NCI-H1417 treated with DMSO at 0.1 percent for 48 hours (cell line): ENCODE measurements around the gene PGS1.

Source experiments
- DNase-seq: peaks from one replicate; lab custom pipeline; 2025; lab: John Stamatoyannopoulos, UW

PGS1 gene

GRCh38 chr17:78409191-78409928 lies 30.9 kb downstream of the PGS1 start:
- DNase-seq: peak; percentile 73

GRCh38 chr17:78411241-78411857 lies 32.9 kb downstream of the PGS1 start:
- DNase-seq: no peak

GRCh38 chr17:78412403-78412802 lies 34.0 kb downstream of the PGS1 start:
- DNase-seq: no peak

GRCh38 chr17:78414178-78415162 lies 36.0 kb downstream of the PGS1 start:
- DNase-seq: no peak

GRCh38 chr17:78415821-78416711 lies 37.6 kb downstream of the PGS1 start:
- no peak for DNase-seq

GRCh38 chr17:78416791-78417530 lies 38.5 kb downstream of the PGS1 start:
- no peak for DNase-seq

GRCh38 chr17:78417531-78417909 lies 39.1 kb downstream of the PGS1 start:
- no peak for DNase-seq

GRCh38 chr17:78418326-78419026 lies 40.0 kb downstream of the PGS1 start:
- no peak for DNase-seq

- no peak for DNase-seq
Observed at GRCh38 chr17:78419970-78420815, 41.7 kb downstream of the PGS1 start.

- no peak for DNase-seq
Observed at GRCh38 chr17:78421084-78421533, 42.7 kb downstream of the PGS1 start.

- DNase-seq: no peak
Observed at GRCh38 chr17:78421534-78422266, 43.3 kb downstream of the PGS1 start.

- no peak for DNase-seq
Observed at GRCh38 chr17:78422267-78422605, 43.8 kb downstream of the PGS1 start.

GRCh38 chr17:78422872-78423588 lies 44.6 kb downstream of the PGS1 start:
- DNase-seq: no peak

GRCh38 chr17:78423961-78424675 lies 45.7 kb downstream of the PGS1 start:
- DNase-seq: no peak

- DNase-seq: no peak
Observed at GRCh38 chr17:78425429-78425828, 47.0 kb downstream of the PGS1 start.

GRCh38 chr17:78426293-78426879 lies 47.9 kb downstream of the PGS1 start:
- no peak for DNase-seq

- no peak for DNase-seq
Observed at GRCh38 chr17:78427140-78427539, 48.7 kb downstream of the PGS1 start.
